GM18499 (cell line): ENCODE data around the gene RTN4IP1.
"Not testable (repeated sequence)": the region's sequence is repeated elsewhere in the genome, so short reads cannot be mapped to it uniquely, and the experiment has no call there.

Source experiments
- ATAC-seq: cut with Tn5 transposase; IDR thresholded peaks from one replicate; pipeline ENCODE4 v1.9.1; 2021; ENCODE audit warnings: moderate number of reproducible peaks; ENCODE audit not compliant: insufficient read depth, unreplicated experiment

The RTN4IP1 gene

DNA sequence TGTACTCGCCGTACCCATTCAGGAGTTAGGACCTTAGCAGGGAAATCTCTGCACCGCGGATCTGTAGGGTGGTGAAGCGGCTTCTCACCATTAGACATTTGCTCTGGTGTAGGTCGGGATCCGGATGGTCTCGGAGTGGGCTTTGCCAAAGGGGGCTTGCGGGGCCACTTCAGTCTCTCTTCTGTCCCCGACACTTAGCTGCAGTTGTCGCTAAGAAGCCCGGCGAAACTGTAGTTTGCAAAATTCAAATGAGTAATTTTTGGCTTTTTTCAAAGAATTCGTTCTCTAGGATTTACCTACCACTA, 513 bp upstream of the RTN4IP1 start:
- ATAC-seq = no peak

DNA sequence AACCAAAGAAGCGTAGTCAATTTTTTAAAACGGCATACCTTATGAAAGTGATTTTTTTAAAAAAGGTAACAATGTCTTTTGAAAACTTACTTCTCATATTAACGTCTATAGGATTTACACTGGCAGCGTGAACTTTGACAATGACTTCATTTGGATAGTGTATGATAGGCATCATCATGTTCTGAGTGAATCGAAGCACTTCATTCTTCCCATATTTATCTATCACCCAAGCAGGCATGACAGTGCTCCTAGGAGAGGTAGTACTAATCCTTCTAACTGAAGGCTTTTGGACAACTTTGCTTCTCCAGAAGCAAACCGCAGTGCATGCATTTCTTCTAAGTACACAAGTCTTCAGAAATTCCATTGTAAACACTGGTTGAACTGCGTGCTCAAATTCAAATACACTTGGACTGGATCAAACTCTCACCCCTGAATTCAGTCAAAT, 618 bp downstream of the RTN4IP1 start:
- ATAC-seq = peak; percentile 5

DNA sequence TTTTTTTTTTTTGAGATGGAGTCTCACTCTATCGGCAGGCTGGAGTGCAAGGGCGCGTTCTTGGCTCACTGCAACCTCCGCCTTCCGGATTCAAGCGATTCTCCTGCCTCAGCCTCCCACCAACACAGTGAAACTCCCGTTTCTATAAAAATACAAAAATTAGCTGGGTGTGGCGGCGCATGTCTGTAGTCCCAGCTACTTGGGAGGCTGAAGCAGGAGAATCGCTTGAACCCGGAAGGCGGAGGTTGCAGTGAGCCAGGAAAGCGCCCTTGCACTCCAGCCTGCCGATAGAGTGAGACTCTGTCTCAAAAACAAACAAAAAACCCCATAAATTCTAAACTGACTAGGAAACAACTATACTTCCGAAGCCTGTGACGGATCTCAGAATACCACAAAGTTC, 1.5 kb downstream of the RTN4IP1 start:
- ATAC-seq = not testable (repeated sequence)

DNA sequence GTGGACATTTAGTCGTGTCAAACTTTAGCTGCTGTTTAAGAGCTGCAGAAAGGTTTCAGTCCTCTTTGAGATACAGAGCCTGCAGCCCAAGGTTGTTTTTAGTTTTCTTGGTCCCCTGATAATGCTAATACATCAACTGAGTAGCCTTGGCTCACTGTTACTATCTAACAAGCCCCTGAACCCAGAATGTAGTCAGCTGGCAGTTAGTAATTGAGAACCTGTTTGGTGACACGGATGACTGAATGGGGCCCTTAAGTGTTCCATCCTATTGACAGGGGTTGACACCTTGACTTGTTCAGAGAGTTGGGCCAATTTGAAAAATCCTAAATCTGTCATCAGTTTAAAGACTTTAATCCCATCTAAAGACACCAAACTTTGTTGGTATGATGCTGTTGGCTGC, 2.8 kb downstream of the RTN4IP1 start:
- ATAC-seq = no peak

DNA sequence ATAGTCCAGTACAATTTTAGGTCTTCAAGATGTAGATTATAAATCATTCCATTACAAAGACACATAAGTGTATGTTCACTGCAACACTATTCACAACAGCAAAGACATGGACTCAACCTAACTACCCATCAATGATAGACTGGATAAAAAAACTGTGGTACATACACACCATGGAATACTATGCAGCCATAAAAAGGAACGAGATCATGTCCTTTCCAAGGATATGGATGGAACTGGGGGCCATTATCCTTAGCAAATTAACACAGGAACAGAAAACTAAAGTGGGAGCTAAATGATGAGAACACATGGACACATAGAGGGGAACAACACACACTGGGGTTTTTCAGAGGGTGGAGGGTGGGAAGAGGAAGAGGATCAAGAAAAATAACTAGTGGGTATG, 6.3 kb downstream of the RTN4IP1 start:
- no peak for ATAC-seq

DNA sequence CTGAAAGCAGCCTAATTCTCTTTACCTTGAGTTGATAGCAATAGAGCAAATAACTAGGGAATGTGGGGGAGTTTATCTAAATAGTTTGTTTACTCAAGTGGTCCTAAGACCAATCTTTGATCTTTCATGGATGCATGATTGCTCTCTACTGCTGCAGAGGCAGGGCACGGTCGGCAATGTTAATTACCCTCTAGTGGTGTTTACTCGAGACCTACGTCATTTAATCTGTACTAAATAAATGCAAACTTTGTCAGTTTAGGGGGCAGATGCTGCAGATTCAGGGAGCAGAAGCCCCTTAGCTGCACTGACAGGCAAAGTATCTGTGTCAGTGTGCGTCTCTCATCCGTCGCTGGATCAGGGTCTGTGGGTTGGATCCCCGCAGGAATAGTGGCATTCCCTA, 6.9 kb downstream of the RTN4IP1 start:
- ATAC-seq = no peak

DNA sequence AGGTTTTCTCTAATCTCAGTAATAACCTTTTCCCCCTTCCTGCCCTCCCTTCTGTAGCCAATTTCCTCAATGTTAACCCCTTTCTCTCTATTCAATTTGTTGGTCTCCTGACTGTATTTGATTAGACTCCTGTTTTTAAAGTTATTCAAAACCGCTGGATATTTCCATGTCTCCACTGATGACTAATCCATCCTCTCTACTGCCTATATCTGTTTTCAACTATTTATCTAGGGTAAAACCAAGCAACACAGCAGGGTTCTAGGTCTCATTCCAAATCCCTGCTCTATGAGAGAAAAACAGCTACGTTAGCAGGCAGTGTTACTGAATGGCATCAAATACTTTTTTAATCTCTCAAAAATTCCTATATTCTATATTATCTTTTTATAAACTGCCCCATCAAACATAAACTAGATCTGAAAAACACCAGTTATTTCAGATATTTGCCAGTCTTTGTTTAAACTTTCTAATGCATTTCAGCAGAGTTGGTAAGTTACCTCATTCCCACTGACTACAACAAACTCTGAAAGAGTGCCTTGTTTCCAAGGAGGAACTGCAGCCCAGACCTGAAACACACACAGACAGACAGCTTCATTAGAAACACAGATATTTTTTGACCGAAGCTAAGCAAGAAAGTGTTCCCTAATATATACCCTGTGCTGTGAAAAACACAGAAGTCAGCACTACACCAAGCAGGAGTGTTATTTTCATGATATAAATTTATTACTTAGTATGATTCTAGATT, 8.2 kb downstream of the RTN4IP1 start:
- ATAC-seq = no peak

DNA sequence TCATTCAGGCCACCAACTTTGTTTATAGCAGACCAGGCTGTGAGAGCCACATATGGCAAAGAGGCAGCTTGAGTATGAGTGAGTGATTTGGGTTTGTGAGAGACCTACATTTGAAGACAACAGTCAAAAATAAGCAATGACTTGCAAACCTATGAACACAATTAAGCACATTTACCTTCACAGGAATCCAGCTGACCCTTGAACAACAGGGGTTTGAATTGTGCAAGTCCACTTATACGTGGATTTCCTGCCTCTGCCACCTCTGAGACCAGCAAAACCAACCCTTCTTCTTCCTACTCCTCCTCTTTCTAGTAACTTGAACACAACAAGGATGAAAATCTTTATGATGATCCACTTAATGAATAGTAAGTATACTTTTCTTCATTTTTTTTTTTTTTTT, 10.1 kb downstream of the RTN4IP1 start:
- ATAC-seq = no peak

DNA sequence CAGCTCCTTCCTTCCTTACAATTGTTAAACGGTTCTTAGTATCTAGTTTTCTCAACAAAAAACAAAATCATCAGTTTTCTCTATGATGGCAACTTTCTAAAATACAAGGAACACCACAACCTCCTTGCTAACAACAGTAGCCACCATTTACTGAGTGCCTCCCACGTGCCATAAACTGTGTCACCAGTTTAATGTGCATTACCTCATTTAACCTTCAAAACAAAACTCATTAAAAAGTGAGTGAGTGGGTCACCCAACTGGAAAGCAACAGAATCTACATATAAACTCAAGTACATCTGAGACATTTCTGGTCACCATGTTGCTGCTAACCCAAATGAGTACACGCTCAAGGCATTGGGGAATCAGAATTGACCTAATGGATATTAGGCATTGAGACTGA, 11.0 kb downstream of the RTN4IP1 start:
- no peak for ATAC-seq

DNA sequence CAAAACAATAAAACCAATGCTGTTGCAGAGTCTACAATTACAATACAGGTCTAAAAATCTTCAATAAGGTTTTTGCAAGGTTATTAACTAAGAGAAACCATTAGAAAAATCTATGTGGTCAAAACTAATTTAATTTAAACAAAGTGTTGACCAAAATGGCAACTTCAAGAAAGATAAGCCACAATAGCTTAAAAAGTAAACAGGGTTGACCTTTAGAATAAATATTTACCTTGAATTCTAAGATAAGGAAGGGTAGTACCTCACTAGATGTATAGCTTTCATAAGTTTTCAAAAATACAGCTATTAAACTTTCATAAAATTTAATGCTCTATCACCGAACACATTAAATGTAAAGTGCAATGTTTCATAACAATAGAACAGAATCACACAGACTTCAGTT, 11.4 kb downstream of the RTN4IP1 start:
- no peak for ATAC-seq

DNA sequence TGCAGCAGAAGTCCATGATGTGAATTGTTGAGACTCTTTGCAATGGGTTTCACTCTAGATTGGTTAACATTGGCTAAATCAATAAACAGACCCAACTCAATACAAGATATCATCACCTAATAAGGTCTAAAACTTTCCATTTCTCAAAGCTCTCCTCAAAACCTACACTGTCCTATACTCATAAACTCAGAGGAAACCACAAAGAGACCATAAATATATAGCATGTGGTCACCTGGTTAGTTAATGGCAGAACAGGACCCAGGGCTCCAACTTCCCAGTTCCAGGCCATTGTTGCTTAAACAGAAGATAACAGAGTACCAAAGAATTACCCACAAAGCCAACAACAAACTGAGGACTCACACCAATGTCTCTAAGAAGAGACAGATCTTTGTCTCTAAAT, 12.0 kb downstream of the RTN4IP1 start:
- no peak for ATAC-seq

DNA sequence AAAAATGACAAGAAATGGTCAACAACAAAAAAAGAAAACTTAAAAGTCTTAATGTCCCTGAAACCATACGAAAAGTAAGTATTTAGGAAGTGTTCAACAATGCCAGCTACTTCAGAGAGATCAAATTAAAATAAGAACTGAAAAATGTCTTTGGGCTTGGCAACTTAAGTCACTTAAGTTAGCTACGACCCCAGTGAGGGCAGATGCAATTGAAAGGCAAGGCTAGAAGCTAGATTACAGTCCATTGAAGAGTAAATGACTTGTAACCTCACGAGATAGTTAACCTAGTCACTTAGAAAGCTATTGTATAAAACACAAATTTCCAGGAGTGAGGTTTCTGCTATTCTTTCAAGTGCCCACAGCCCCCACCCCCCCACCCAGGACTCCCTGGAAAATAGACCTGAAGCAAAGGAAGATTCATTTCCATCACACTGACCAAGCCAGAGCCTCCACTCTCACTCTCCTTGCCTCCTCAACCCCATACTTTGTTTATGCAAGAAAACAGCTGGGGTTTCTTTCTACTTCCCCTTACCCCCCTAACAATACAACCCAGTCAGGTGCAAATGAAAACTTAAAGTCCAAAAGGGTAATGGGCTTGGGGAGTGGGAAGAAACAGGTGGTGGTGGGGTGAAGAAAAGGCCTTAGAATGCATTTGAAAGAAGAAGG, 14.6 kb downstream of the RTN4IP1 start:
- no peak for ATAC-seq

DNA sequence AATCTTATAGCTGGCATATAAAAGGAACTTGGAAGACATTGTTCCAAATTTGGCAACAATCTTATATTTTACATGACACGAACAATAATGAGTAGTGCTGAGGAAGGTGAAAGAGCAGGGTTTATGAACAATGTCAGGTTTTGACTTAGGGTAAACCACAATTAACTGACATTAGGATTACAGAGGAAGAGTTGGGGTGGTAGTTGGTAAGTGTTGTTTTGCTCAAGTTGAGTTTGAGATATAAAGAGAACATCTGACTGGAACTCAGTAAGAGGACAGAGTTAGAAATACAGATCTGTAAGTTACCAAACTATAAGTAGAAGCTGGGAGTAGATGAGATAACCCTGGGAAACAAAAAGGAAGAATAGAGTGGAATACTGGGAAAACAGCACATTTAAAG, 15.1 kb downstream of the RTN4IP1 start:
- ATAC-seq = no peak

DNA sequence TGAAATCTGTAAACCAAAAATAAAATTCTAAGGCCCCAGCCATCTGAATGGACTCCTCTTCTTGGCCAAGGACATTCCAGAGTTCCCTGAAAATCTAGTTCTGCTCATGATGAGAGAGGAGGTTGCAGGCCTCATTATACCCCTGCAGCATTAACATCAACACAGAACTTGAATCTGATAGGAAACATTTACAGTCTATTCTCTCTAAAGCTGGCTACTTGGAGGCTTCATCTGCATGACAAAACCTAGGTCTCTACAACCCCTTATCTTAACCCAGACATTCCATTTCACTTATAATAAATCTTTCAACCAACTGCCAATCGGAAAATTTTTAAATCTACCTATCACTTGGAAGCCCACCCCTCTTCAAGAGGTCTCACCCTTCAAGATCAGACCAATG, 15.7 kb downstream of the RTN4IP1 start:
- ATAC-seq = no peak

DNA sequence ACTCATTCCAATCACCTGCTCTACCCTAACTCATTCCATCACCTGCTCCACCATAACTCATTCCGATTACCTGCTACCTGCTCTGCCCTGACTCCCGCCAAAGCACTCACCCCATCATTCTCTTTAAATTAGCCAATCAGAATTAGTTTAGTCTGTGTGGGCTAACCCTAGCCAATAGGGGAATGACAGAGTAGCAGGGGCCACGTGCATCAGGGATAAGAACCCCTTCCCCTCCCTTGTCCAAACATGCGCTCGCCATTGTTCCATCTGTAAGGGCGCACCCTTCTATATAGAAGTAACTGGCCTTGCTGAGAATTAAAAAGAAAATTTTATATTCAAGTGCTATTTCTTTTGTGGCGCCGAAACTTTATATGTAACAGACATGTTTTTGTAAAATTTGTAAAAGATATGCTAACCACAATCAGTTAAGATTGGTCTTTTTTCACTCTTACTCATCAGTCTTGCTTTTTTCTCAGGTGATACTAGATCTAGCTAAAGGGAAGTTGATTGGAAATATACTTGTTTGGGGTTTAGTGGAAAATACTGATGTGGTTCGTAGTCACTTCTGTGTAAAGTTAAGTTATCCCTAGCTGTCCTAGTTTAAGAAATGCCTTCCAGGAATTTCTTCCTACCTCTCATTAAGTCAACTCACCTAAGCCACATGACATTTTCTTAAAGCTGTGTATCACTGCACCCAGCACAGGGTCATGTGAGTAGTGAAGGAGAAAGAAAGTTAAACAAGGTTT, 16.5 kb downstream of the RTN4IP1 start:
- no peak for ATAC-seq

DNA sequence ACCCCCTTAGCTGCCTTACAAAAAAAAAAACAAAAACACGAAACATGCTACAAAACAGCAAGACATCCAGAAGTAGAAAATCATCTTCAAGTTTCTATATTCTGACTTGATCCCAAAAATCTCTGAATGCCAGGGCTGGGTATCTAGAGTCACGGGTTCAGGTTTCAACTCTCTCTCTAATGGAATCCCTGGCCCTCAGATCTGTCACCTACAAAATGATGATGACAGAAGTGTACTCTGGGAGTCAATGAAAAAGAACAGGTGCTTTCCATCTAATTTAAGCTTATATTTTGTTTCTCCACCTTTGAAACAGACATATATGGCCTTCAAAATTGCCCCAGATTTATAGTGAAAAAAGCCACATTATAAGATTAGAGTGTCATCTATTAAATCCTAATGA, 18.3 kb downstream of the RTN4IP1 start:
- no peak for ATAC-seq

DNA sequence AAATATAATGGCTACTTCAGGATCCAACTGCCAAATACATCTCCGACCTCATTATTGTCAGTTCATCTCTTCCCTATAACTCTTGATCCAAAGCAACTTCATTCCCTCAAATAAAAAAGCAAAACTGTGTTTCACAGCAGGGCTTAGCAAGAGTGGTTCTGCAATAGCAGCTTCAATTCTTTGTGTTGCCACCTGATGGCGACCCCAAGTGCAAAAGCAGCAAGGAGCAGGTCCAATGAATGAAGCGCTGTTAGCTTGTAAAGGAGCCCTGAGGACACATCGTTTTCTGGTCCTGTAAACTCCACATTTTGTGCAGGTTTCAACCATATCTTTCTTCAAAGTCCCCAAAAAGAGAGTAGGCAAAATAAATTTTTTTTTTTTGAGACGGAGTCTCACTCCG, 19.6 kb downstream of the RTN4IP1 start:
- ATAC-seq = no peak

DNA sequence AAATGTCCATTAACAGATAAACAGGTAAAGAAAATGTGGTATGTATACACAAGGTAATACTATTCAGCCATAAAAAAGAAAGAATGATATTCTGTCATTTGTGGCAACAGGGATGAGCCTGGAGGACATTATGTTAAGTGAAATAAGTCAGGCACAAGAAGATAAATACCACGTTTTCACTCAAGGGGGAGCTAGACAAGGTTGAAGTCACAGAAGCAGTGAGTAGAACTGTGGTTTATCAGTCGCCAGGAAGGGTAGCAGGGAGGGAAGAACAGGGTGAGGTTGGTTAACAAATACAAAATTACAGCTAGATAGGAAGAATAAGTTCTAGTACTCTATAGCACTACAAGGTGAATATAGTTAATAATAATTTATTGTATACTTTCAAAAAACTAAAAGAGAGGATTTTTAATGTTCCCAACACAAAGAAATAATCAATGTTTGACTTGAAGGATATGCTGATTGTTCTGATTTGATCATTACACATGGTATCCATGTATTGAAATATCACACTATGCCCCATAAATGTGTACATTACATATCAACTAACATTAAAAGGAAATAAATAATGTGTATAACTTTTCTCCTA, 21.1 kb downstream of the RTN4IP1 start:
- no peak for ATAC-seq

DNA sequence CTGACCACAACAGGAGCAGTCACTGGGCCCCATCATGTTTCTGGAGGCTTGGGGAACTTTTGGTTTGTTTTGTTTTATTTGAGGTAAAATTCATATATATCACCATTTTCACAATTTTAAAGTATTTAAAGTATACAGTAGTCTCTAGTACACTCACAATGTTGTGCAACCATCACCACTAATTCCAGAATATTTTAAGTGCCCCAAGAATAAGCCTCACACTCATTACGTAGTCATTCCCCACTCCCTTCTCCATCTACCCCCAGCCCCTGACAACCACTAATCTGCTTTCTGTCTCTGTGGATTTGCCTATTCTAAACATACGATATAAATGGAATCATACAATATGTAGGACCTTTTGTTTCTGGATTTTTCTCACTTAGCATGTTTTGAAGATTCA, 29.0 kb downstream of the RTN4IP1 start:
- no peak for ATAC-seq

DNA sequence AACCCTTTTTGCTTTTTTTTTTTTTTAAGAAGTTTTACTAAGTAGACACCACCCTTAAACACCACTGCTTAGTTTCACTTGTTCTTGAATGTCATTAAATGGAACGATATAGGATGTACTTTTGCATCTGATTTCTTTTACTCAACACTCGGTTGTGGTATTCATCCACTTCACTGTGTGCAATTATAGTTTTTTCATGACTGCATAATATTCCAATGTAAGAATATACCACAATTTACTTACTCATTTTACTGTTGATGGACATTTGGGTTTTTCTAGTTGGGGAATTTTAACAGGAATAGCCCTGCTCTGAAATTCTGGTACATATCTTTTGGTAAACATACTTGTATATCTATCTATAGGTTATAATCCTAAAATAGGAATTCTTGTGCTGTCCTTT, 29.9 kb downstream of the RTN4IP1 start:
- ATAC-seq = no peak

DNA sequence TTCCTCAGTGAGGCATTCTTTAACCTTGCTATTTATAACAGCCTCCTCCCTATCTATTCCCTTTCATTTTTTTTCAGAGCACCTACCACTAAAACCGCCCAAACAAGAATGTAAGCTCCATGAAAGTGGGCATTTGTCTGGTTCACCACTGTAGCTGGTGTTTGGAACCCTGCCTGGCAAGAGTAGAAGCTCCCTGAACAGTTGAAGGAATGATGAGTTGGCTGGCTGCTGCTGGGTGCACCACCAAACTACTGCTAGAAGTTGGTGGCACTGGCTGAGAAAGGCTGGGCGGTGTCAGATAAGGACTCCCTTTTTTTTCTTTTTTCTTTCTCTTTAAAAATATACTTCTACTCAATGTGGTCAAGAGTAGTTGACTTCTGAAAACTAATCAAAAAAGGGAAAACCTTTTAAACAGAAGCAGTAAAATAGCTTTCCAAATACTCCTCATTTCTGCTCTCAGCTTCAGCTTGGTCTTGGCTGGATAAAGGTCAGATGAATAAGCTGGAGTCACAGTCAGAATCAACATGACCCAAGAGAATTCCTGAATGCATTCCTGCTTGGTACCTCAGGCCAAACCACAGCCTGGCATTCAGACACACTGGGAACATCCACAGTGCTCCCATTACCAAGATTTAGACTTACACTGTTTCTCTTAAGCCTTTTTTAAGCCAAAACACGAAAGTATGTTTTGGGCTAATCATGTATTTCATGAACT, 38.0 kb downstream of the RTN4IP1 start:
- no peak for ATAC-seq
